Measurements from ENCODE around the gene SLC44A4. TPM values are rescaled to one million over a fixed set of nuclear protein-coding genes. Genes with fewer than 3 reads are reported as not detected.

SLC44A4 gene
- total RNA-seq, 1 experiment from 2014 or later = not detected

DNA sequence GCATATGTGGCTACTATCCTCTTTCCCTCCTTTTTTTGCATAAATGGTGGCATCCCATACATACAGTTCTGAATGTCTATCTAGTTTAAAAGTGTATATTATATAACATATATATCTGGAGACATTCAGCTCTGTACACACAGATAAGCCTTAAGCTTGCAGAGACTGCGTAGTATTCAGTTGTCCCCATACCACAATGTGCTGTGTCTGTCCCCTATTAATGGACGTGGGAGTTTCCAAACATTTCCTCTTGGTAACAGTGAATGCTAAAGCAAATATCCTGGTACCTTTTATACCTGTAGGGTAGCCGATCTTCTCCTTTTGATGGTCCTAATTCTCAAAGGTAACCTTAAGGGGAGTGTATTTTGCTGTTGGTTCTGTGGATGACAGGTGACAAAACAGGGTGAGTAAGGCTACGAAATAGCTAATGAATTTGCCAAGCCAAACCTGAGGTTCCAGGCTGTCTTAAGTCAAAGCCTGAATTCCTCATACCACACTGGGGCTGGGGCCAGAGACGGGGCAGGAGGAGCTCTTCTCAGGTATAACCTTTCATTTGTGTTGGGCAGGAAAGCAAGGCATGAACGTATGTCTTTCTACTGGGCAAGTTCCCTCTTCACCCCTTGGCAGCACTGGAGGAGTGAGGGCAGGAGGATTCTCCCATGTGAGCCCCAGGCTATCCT is 41.0 kb upstream of the SLC44A4 start:
- Histone ChIP-seq H3K4me1 (ENCODE audit: insufficient read depth, low read length, poor library complexity, severe bottlenecking) (no peaks in the 10 kb centered on the region), H3K9me3 (ENCODE audit: low read depth, low read length, poor library complexity, severe bottlenecking) (no peaks in the 10 kb centered on the region), H3K4me3 (ENCODE audit: low read depth, low read length, poor library complexity, severe bottlenecking) (no peak overlapping the region), H3K27me3 (replicated peaks; ENCODE audit: insufficient read depth, low read depth, low read length, poor library complexity) (no peaks in the 10 kb centered on the region), H3K36me3 (ENCODE audit: insufficient read depth, low read length, poor library complexity, severe bottlenecking) (no peaks in the 10 kb centered on the region), H3K27ac (ENCODE audit: low read depth, low read length, poor library complexity, severe bottlenecking) (no peak overlapping the region)
- POLR2A ChIA-PET (ENCODE audit: low non-redundant PET) = no interaction called here
- DNase-seq (ENCODE audit: low spot score) = no peak
- BruUV-seq (replicated peaks) = no TSS peak
- intact Hi-C loops (cut with micrococcal nuclease; ENCODE audit: unreplicated experiment) = no loop called here
- TF ChIP-seq EZH2 (IDR thresholded peaks at IDR 0.05; ENCODE audit: borderline replicate concordance, low read depth, low read length, poor library complexity, severe bottlenecking) = no peak
- TF ChIP-seq, protein P1, sequence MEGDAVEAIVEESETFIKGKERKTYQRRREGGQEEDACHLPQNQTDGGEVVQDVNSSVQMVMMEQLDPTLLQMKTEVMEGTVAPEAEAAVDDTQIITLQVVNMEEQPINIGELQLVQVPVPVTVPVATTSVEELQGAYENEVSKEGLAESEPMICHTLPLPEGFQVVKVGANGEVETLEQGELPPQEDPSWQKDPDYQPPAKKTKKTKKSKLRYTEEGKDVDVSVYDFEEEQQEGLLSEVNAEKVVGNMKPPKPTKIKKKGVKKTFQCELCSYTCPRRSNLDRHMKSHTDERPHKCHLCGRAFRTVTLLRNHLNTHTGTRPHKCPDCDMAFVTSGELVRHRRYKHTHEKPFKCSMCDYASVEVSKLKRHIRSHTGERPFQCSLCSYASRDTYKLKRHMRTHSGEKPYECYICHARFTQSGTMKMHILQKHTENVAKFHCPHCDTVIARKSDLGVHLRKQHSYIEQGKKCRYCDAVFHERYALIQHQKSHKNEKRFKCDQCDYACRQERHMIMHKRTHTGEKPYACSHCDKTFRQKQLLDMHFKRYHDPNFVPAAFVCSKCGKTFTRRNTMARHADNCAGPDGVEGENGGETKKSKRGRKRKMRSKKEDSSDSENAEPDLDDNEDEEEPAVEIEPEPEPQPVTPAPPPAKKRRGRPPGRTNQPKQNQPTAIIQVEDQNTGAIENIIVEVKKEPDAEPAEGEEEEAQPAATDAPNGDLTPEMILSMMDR (conservative IDR thresholded peaks at IDR 0.05; ENCODE audit: low read depth, low read length) = no peak
- CTCF ChIA-PET = interaction anchor here (0.5 to 0.7 kb wide), 2 partner anchors 11 to 526 kb away, joined by 3 to 4 read pairs; no protein-coding TSS in a partner anchor

DNA sequence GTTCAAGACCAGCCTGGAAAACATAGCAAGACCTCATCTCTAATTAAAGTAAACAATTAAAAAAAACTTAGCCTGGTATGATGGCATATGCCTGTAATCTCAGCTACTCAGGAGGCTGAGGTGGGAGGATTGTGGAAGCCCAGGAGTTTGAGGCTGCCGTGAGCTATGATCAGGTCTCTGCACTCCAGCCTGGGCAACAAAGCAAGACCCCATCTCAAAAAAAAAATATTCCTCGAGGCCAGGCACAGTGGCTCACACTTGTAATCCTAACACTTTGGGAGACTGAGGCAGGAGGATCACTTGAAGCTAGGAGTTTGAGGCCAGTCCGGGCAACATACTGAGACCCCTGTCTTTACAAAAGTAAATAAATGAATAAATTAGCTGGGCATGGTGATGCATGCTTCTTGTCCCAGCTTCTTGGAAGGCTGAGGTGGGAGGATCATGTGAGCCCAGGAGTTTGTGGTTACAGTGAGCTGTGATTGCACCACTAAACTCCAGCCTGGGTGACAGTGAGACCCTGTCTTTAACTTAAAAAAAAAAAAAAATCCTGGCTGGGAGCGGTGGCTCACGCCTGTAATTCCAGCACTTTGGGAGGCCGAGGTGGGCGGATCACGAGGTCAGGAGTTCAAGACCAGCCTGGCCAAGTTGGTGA is 39.4 kb upstream of the SLC44A4 start:
- intact Hi-C loops (cut with micrococcal nuclease; ENCODE audit: unreplicated experiment) = no loop called here
- CTCF ChIA-PET = no interaction called here
- H3K27ac ChIP-seq (ENCODE audit: low read depth, low read length, poor library complexity, severe bottlenecking) = no peak overlapping the region
- no peak for DNase-seq (ENCODE audit: low spot score)
- TF ChIP-seq, protein P1 (conservative IDR thresholded peaks at IDR 0.05; ENCODE audit: low read depth, low read length) = no peak
- no peak for TF ChIP-seq EZH2 (IDR thresholded peaks at IDR 0.05; ENCODE audit: borderline replicate concordance, low read depth, low read length, poor library complexity, severe bottlenecking)
- H3K4me3 ChIP-seq (ENCODE audit: low read depth, low read length, poor library complexity, severe bottlenecking) = no peak overlapping the region
- H3K9me3 ChIP-seq (ENCODE audit: low read depth, low read length, poor library complexity, severe bottlenecking) = no peaks in the 10 kb centered on the region
- H3K36me3 ChIP-seq (ENCODE audit: insufficient read depth, low read length, poor library complexity, severe bottlenecking) = no peaks in the 10 kb centered on the region
- H3K27me3 ChIP-seq (replicated peaks; ENCODE audit: insufficient read depth, low read depth, low read length, poor library complexity) = no peaks in the 10 kb centered on the region
- no peaks in the 10 kb centered on the region for H3K4me1 ChIP-seq (ENCODE audit: insufficient read depth, low read length, poor library complexity, severe bottlenecking)
- no TSS peak for BruUV-seq (replicated peaks)
- POLR2A ChIA-PET (ENCODE audit: low non-redundant PET) = interaction anchor here (0.6 to 0.7 kb wide), 3 partner anchors 41 to 1900 kb away, joined by 3 to 5 read pairs (median 3); partner anchors contain the start of genes NELFE and SKIC2

DNA sequence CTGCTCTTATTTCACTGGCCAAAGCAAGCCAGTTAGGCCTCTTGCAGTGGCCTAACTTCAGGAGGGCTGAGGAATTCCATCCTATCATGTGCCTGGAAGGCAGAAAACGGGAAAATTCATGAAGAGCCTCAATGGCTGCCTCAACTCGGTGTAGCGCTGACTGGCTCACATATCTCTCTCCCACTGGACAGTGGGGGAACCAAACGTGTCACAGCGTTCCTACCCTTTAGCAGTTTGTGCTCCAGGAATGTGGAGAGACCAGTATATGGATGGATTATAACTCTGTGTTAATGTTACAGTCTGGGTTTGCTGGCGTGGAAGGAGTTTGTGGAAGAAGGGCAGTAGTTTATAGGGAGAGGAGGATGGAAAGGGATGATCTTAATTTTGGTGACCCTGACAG is 37.0 kb upstream of the SLC44A4 start:
- Histone ChIP-seq H3K27me3 (replicated peaks; ENCODE audit: insufficient read depth, low read depth, low read length, poor library complexity) (no peaks in the 10 kb centered on the region), H3K9me3 (ENCODE audit: low read depth, low read length, poor library complexity, severe bottlenecking) (no peaks in the 10 kb centered on the region), H3K27ac (ENCODE audit: low read depth, low read length, poor library complexity, severe bottlenecking) (no peak overlapping the region), H3K36me3 (ENCODE audit: insufficient read depth, low read length, poor library complexity, severe bottlenecking) (no peaks in the 10 kb centered on the region), H3K4me3 (ENCODE audit: low read depth, low read length, poor library complexity, severe bottlenecking) (no peak overlapping the region), H3K4me1 (ENCODE audit: insufficient read depth, low read length, poor library complexity, severe bottlenecking) (no peaks in the 10 kb centered on the region)
- intact Hi-C loops (cut with micrococcal nuclease; ENCODE audit: unreplicated experiment) = no loop called here
- no peak for DNase-seq (ENCODE audit: low spot score)
- TF ChIP-seq, protein P1 (conservative IDR thresholded peaks at IDR 0.05; ENCODE audit: low read depth, low read length) = no peak
- no peak for TF ChIP-seq EZH2 (IDR thresholded peaks at IDR 0.05; ENCODE audit: borderline replicate concordance, low read depth, low read length, poor library complexity, severe bottlenecking)
- ChIA-PET POLR2A (ENCODE audit: low non-redundant PET) (no interaction called here), CTCF (no interaction called here)
- BruUV-seq (replicated peaks) = no TSS peak

Data from A673 (cell line).